ENCODE measurements around the gene STAC.

The STAC gene

GRCh38 chr3:36380221-36381031, at the start of gene STAC:
Gene STAC, plus strand, starts transcription at chr3:36380504. Its CDS starts 140 bp downstream, at chr3:36380644.
- DNase-seq, result no peak

- no peak for DNase-seq
Observed at GRCh38 chr3:36332139-36332538, 48.2 kb upstream of the STAC start.

GRCh38 chr3:36362216-36362615, 18.1 kb upstream of the STAC start:
- DNase-seq, result no peak

DNA sequence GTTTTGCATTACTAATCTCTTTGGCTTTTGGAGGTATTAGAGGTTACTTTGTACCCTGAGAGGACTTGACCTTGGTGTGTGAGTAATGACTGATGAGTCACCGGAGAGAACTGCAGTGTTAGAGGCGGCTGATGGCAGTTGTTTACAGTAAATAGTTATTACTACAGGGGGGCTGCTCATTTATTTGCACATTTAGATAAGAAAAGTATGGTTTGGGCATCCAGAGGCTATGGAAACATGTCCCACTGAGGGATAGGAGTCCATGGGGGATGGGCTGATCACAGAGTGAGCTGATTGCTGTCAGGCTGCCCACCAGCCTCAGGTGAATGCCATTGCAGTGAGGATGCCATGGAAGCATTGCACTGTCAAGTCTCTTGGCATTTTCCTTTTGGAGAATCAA, 17.3 kb upstream of the STAC start:
- no peak for DNase-seq

GRCh38 chr3:36364260-36364659, 16.0 kb upstream of the STAC start:
- no peak for DNase-seq

- no peak for DNase-seq
Observed at GRCh38 chr3:36365829-36366228, 14.5 kb upstream of the STAC start.

- no peak for DNase-seq
Observed at GRCh38 chr3:36366308-36366707, 14.0 kb upstream of the STAC start.

DNA sequence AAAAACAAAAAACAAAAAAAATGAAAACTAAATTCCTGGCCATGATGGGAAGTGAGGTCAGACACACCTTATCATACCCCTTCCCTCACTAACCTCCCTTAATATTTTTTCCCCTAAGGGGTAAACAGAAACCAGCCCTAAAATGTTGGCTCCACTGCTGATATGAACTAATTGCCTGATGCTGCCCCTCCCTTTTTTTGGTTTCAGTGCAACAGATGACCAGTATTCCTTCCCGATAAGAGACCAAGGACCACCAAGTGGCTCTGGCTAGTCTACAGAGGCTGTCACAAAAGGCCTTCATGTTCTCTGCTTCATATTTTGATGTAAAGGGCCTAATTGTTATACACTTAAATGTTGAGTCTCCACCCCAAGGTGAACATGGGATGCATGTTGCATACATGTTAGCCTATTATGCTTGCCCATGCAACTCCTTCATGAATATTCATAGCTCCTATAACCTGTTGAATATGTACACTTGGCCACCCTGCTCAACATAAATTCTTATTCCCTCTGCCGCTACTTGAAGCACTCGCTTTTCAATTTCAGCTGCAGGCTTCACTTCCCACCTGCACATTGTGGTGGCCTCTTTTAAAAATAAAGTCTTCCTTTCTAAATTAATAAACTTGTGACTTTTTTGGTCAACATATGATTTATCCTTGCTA, 12.3 kb upstream of the STAC start:
- no peak for DNase-seq

DNA sequence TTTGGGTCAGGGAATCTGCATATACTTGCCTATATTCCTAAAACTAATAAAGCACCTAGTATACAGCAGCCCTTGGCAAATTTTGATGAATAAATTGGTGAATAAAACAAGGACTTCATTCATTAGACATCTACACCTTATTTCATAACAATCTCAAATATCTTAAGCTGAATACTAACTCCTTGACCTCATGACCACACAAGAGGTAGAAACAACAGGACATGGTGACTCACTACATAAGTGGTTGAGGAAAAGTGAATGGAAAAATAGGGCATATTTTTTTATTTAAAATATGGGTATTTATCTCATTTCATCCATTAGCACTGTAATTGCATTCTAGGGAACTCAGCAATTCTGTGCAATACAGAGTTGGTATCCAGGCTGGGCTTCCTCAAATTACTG, 7.8 kb upstream of the STAC start:
- DNase-seq, result no peak

DNA sequence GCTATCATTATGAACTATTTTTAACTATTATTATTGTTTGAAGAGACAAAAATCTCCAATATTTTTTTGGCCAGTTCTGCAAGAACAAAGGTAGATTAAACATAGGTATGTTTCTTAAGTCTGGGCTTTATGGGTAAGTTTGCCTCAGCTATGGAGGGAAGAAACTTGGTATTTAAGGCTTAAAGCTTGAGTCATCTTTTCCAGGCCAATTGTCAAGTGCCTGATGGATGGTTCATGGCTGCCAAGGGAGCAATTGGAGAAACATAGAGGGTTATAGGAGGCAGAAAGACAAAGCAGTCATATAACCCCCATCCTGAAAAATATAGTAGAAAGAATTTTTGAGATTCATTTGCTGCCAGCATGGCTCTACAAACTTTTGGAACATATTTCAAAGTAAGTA, 7.2 kb upstream of the STAC start:
- no peak for DNase-seq

DNA sequence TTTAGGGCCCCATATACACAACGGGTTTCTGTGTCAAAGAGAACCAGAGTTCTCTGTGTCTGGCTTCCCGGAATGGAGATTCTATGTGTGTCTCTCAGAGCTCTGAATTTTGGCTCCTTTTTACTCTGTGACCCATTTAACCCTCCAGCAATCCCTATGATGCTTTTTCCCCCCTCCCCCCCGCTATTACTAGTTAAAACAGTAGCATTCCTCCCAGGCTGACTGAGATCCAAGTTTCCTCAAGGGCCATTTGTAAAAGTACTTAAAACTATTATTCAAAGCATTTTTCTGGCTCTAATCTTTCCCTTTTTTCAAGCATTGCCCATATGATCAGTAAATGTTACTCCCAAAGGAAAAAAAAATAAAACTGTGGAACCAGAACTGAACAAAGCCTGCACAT, 6.6 kb upstream of the STAC start:
- DNase-seq, result no peak

DNA sequence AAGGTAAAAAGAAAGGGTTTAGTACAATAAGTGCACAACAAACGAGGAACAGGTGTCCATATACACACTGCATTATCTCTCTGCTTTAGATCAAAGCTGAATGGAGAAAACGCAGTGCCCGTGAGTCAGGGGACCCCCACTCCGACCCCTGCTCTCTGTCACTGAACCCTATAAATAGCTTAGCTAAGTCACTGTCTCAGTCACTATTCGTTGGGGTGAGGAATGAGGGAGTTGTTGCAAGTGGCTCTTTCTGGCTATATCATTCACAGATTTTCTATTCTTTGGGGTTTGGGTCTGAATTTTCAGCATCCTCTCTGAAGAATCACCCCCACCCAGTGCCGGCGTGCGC, 458 bp upstream of the STAC start:
- no peak for DNase-seq

DNA sequence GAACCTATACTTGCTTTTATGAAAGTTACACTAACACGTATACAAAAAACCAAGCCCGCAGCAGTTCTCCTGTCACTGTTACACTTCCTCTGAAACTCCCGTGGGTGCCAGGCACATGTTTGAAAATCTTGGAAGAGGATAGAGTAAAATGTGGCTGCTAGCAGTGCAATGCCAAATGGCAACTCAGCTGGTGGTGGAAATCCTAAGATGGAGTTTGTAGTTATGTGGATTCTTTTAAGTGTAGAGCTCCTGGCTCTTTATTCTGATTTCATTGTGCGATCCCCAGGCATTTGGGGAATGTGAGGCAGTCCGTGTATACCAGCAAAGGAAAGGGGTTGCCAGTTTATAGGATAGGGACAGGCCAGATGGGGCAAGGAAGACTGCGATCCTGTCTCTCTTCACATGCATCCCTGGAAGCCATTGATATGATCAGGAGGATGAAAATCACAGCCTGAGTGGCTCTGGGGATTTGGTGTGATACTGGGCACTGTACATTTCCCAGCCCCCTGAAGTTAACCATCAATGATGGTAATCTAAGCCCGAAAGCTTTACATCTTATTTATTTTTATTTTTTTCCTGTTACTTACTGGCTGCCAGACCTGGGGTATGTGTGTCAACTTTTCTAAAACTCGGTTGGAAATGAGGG, 1.1 kb downstream of the STAC start:
- DNase-seq, result no peak

GRCh38 chr3:36393563-36393962, 13.3 kb downstream of the STAC start:
- DNase-seq, result no peak

DNA sequence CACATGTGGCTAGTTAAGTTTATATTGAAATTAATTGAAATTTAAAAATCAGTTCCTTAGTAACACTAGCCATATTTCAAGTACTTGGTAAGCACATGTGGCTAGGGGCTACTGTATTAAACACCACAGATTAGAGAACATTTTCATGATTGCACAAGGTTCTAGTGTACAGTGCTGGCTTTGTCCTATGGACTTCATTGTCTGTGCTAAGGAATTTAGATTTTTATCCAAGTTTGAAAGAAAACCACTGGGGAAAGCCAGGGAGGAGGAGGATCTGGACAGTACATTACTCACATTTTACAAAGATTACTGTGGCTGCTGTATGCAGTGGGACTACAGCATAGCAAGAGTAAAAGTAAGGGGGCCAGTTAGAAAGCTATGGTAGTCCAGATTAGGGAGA, 13.9 kb downstream of the STAC start:
- no peak for DNase-seq

- no peak for DNase-seq
Observed at GRCh38 chr3:36397841-36398240, 17.5 kb downstream of the STAC start.

GRCh38 chr3:36399933-36400332, 19.6 kb downstream of the STAC start:
- DNase-seq, result no peak

GRCh38 chr3:36401056-36401455, 20.8 kb downstream of the STAC start:
- DNase-seq, result no peak

- no peak for DNase-seq
Observed at GRCh38 chr3:36403661-36404060, 23.4 kb downstream of the STAC start.

DNA sequence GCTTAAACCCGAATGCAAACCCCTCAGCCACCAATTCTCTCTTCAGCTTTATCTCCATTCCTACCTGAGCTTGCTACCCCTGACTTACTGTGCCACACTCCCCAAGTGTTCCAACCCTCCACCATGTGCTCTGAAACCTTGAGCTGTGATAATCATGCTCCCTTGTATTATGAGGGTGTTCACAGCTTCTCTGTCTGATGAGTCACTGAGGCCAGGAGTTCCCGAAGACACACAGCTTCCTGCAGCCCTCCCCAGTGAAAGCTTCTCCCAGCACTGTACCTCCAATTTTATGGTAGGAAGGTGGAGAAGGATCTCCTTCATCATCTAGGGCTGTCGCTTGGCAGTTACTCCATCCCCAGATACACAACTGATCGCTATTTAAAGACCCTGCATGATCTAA, 24.9 kb downstream of the STAC start:
- DNase-seq, result no peak

DNA sequence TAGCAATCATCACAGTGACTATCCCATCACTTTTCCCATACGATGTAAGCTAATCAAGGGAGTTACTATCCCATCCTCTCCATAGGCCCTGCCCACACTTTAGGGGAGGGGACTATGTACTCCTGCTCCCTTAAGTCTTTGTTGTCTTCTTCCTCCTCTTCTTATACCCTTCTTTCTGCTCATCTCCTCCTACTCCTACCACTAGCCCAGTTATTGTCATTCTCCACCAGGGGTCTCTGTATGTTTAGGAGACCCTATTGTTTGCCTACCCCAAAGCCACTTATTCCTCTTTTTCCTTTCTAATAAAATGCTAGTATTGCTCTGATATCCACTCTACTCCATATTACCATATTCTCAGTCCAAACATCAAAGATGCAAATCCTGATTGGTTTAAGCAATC, 27.8 kb downstream of the STAC start:
- no peak for DNase-seq

DNA sequence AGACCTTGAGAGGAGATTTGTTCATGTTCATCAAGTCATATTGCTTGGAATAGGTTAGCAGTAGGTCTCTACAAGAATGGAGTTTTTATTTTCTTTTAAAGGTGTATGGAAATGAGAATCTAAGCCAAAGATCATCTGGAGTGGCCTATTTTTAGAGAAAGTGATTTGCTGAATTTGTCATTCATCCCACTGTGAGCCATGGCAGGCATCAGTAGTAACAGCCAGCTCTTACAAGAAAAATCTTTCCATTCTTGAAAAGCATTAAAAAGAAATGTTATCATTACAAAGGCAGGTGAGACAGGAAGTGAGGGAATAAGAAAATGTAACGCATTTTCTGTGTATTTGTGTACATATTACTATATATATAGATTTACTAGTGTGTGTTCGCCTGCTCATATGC, 29.6 kb downstream of the STAC start:
- no peak for DNase-seq

- no peak for DNase-seq
Observed at GRCh38 chr3:36411587-36411986, 31.3 kb downstream of the STAC start.

- no peak for DNase-seq
Observed at GRCh38 chr3:36416599-36416998, 36.3 kb downstream of the STAC start.
